GM21423 (cell line): ENCODE measurements around the gene ANGPTL2.

Source experiments
- ATAC-seq: cut with Tn5 transposase; IDR thresholded peaks from one replicate; pipeline ENCODE4 v1.9.1; 2021; ENCODE audit warnings: mild to moderate bottlenecking, moderate library complexity; ENCODE audit not compliant: unreplicated experiment

Gene ANGPTL2

DNA sequence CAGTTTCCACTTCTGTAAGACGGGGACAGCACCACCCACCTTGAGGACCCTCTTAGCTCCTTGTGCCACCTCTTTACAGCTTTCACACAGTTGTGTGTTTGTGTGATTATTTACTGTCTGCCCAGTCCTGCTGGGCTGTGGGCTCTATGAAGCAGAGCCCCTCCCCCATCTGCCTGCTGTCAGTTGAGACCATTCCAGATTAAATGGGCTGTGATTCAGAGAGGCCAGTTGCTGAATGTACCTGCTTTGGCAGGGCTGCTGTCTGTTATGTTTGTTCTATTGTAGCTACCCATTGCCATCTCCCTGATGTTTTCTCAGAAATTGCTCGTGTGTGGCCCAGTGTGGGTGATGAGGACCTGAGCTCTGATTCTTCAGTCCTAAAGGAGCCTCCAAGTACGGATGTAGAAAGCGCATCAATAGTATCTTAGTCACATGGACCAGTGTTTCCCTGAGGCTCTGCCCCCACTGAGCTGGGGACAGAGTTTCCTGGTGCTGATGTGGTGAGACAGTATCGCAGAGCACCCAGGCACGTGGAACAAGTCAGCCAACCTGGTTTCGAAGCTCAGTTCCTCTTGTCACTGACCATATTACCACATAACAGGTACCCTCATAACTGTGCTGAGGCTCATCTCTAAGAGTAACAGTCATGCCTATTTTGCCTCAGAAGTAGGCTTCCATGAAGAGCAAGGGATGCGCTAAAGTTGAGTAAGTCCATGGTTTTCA lies 3.7 kb downstream of the ANGPTL2 start:
- ATAC-seq: no peak

DNA sequence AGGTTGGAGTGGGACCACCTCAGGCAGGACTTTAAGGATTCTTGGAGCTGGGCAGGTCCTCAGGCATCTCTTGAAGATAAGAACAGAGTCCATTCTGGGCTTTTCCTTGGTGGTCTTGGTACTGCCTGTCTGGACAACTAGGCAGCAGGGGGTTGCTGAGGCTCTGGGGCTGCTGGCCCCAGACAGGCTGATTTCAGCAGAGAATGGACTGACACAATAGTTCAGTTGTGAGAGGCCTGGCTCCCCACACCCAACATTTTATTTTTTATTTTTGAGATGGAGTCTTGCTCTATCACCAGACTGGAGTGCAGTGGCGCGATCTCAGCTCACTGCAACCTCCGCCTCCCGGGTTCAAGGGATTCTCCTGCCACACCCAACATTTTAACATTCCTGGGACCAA lies 4.6 kb downstream of the ANGPTL2 start:
- ATAC-seq: no peak

DNA sequence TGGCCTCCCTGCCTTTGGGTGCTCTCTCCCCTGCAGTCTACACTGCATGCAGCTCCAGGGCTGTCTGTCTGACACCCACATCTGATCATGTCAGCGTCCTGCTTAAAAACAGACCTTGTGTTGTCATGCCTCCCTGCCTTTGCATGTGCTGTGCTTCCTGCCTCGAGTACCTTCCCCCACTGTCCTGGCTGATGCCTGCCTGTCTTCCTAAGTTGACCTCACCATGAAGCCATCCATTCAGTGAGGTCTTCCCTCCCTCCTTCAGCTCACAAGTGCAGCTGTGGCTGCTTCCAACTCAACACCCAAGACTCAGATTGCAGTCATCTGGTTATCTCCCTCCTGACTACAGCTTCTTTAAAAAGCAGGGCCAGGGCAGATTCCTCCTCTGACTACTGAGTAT lies 5.5 kb downstream of the ANGPTL2 start:
- no peak for ATAC-seq

DNA sequence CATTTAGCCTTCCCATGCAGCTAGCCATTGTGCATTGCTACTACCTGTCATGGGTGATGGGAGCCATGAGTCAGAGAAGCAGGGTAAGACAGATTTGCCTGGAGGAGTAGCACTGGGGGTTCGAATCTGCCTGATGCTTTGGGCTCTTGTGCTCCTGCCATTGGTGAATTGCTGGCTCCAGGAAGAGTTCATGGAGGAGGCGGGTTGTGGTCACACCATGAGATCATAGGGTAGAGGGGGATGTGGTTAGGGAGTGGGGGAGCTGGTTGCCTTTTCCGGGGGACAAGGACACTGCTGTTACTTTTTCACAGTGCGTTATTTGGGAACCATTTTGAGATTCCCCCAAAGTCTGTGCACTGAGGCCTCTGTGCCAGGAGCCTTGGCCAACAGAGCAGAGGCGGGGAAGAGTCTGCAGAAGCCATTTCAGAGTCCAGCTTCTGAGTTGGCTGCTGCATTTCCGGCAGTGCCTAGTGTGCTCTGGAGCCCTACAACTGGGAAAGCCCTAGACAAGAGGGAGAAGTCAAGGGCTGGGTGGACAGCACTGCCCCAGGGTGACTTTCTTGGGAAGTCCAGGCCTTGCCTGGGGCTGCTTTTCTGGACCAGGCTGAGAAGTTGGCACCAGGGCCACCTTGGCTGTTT lies 6.2 kb downstream of the ANGPTL2 start:
- no peak for ATAC-seq

DNA sequence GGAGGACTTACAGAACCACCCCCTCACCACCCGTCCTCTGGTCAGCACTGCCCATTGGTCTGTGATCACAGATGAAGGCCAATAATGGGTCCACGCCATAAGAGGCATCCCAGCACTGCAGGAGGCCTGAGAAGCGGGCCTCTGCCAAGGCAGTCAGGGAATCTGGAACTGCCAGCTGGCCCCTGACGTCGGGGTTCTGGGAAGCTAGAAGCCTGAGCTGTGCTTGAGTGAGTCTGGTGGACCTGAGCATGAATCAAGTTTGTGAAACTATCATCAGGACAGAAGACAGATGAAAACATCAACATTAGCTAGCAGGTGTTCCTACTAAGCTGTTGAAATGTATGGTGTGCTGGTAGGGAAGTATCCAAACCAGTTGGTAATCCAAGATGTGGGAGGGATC lies 7.8 kb downstream of the ANGPTL2 start:
- no peak for ATAC-seq

DNA sequence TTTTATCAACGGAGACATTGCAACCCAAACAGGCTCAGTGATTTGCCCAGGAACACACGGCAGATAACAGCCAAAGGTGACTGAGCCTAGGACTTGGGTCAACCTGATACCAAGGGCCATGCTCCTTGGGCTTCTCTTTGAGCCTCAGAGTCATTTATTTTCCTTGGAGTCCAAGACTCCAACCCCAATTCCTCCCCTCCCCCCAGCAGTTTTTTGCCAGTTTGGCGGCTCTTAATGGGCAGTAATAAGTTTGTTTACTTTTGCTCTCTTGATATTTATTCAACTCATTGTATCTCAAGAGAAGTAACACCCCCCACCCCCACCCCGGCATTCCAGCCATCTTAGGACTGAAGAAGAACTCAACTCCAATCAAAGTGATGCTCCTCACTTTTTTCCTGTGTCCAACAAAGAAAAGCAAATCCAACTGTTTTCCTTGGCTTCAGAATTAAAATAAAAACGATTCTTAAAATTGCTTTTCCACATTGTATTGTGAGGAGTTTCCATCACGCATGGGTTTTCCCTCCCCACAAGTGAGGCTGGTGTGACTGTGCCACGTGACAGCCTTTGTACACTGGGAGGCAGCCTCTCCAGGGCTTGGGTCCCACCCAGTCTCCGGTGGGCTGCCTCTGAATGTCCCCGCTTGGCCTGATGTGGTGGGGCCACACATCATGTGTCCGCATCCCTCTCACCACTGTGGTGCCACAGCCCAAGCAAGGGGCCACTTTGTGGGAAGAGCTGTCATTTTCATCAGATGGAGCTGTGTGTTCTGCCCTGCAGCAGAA lies 9.1 kb downstream of the ANGPTL2 start:
- no peak for ATAC-seq

DNA sequence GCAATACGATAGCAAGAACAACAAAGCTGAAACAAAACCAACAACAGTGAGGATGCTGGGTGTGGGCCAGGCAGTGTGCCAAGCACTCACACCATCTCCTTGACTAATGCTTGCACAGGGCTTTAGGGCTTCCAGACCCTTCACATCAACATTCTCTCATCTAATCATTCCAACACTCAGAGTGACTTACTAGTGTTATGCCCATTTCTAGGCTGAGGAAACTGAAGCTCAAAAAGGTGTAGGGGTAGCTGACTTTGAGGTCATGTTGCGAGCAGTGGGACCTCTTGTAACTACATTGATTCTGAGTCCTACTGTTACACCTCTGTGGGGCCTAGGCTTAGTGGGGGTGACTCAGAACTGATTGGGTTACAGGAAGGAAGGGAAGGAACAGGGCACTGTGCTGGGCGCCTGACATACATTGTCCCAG lies 9.7 kb downstream of the ANGPTL2 start:
- no peak for ATAC-seq

DNA sequence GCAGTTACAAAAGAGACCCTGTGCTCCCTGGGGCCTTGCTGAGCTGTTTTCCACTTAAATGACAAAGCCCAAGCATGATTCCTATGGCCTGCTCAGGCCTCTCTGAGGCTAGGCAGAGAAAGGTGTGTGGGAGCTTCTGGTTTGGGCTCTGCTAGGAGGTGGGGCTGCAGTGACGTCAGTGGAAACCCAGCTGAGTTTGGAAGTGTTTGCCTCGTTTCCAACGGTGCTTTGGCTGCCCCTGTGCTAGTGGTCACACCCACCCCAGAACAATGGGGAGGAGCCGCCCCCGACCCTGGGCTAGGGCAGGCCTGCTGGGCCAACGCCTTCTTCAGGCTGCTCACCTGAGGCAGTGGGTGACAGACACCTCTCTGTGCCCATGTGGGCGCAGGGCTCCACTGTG lies 10.4 kb downstream of the ANGPTL2 start:
- no peak for ATAC-seq

DNA sequence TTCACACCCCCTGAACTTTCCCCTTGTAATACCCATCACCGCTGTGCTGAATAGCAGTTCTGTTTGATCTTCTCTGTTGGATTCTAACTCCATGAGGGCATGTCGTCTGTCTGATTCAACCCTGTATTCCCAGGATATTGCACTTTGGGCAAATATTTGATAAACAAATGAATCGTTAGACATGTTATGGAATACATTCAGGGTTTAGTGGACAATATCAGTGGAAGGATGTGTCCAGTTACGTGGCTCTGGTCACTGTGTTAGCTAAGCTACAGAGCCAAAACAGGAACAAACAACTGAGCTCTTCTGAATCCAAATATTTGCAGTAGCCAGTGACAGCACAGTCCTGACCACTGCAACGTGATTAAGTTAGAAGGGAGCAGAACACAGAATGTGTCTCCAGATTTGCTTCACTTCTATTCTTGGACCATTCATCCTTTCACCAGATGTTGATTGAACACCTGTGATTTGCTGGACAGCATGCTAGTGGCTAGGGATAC lies 13.2 kb downstream of the ANGPTL2 start:
- no peak for ATAC-seq

DNA sequence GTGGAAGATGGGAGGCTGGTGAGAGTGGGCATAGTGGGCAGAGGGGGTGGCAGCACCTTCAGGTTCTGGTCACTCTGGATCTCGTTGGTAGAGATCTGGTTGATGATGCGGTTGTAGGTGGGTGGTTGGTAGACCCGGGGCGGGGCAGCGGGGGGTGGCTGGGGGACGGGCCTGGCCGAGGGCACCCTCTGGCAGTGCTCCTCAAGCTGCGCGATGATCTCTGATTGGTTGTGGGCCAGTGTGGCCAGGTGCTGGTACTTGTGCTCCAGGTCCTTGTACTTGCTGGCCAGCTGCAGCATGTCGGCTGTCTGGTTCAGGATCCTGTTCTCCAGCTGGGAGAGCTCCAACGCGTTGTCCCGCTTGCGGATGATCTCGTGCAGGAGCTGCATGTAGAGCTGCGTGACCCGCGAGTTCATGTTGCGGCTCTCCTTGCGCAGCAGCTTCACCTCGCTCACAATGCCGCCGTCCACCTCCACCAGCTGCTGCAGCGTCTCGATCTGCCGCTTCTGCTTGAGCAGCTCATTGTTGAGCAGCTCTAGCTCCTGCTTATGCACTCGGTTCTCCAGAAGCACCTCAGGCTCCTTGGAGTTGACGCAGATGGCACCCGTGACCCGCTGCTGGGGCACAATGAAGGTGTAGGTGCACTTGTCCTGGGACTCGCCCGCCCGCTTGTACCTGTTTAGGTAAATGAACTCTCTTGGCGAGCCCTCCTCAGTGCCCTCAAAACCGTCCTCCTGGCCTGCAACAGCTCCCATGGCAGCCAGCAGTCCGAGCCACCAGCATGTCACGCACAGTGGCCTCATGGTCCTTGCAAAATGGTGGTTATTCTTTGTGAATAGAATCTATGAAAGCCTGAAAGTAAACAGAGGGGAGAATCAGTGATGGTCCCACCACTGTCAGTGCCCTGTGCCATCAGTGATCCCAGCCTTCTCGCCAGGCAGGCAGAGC lies 14.2 kb downstream of the ANGPTL2 start:
- ATAC-seq: no peak

DNA sequence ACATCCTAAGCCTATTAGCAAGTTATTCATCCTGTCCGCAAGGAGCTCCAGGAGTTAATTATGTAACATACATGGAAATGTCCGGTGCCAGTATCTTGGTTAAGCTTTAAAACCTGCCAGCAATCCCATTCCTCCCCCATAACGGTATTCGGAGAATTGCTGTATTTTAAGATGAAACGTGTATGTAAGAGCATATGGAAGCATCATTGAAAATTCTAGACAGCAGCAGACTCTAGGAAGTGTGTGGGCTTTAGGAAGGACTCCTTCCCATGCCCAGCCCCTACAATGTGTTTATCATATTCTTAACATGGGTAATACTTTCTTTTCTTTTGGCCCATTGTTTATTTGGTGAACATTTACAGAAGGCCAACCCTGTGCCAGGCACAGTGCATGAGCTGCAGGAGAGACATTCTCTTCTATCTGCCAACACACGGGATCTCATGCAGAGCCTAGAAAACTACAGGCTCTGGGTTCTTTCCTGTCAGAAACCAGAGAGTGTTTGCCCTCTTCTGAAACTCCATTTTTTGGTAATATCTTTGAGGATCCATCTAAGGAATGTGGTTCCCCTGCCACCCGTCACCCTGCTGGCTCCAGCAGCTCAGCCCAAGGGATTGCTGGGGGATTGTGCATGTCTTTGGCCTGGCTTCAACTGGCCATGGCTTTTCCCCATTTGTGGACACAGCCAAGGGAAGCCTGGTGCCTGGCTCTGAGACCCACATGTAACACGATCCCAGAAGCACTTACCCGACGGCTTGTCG lies 15.1 kb downstream of the ANGPTL2 start:
- ATAC-seq: no peak

DNA sequence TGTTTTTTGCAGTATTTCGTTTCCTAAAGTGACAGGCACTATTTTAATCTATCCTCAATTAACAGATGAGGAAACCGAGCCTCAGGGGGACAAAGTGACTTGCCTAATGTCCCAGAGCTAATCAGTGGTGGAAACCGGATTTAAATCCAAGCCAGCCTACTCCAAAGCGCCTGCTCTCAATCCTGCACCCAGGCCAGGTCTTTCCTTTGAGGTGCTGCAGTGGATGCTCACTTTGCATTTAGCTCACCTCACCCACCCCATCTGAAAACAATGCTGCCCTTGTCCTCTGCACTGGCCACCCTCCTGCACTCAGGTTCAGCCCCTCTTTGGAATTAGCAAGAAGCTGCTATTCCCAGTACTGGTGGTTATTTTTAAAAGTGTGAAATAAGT lies 16.0 kb downstream of the ANGPTL2 start:
- ATAC-seq: no peak

DNA sequence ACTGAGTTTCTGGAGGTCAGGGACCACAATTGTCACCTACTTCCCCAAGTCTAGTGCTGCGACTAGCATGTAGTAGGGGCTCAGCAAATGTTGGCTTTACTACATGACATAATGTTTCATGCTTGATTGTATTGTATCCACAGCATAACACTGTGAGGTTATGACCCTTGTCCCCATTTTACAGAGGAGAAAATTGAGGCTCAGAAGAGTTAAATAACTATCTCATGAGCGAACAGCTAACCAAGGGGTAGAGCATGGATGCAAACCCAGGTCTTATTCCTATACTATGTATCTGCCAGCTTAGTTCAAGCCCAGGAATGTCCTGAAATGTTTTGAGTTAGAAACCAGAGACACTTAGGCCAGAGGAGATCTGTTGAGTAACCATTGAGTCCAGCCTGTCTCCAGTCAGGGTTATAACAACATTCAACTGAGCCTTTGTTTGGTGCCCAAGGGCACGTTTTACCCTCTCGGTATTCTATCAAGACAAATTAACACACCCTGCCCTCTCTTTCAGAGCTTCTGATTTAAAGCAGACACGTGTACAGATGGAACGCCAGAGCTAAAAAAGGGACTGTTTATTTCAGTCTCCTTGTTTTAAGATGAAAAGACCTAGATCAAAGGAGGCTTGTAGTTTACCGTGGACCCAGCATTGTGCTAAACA lies 16.5 kb downstream of the ANGPTL2 start:
- ATAC-seq: no peak

DNA sequence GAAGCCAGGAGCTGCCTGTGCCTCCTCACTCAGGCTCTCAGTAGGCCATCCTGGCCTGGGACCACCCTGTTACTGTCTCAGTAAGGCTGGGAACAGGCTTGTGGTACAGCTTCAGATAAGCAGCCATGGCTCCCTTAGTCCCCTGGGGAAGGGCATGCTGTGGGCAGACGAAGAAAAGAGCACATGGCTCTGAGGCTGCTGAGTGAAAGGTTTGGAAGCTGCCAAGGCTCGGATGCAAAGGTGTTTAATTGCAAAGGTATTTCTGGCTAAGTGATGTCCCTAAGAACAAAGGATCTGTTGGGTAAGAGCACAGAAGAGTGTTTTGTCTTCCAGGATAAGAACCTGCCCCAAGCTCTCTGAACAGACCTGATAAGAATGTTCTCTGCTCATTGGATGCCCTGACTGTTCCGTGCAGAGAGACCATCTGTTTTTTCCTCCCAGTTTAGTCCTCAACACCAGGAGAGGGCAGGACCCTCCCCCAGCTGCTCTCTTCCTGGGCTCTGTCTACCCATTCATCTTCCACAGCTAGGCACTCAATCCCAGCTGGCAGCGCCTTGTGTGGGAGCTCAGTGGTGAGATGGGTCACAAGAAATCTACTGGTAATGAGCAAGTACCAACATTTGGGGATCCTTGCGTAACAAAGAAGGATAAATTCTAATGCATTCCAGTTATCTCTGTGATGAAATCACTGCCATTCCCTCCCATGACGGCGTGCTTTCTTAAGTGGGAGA lies 17.7 kb downstream of the ANGPTL2 start:
- no peak for ATAC-seq

DNA sequence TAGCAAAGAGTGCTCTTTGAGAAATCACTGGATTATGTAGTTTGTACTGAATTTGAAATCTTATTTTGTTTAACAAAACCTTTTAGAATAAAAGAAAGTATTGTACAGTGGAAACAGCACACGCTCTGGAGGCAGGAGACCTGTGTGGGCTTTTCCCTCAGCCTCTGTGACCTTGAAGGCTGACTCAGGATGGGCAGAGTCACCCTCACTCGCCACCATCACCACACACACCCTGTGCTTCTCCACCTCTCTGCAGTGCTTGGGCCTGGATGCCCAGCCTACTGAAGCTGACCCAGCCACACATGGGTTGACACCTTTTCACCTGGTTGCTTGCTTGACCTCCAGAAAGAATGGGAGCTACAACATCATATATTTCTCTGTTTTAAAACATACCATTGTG lies 19.6 kb downstream of the ANGPTL2 start:
- ATAC-seq: no peak

DNA sequence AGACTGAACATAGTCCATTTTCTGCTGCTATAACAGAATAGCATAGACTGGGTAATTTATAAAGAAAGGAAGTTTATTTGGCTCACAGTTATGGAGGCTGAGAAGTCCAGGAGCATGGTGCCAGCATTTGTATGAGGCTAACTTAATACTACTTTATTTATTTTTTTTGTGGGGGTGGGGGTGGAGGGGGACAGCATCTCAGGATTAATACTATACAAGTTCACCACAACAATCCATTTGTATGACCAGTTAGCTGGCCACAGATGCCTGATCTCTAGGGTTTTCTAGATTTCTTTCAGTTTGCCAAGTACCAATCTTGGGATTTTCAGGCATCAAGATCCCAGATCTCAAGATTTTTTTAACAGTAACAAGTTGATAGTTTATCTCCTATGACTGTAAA lies 20.3 kb downstream of the ANGPTL2 start:
- no peak for ATAC-seq

DNA sequence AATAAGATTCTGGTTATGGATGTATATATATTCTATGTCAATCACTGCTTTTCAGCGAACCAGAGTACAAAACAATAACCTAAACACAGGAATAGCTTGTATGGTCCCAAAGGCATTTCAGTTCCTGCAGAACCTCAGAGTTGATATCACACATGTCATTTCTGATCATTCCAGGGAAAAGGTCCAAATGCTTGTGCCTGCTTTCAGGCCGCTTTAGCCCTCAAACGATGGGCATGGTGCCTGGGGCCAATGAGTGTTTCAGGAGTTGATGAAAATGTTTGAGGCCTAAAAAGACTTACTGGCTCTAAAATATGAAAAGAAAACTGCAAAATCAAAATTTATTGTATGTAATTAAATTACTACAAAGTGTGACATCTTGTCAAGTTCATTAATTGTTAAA lies 22.8 kb downstream of the ANGPTL2 start:
- no peak for ATAC-seq

DNA sequence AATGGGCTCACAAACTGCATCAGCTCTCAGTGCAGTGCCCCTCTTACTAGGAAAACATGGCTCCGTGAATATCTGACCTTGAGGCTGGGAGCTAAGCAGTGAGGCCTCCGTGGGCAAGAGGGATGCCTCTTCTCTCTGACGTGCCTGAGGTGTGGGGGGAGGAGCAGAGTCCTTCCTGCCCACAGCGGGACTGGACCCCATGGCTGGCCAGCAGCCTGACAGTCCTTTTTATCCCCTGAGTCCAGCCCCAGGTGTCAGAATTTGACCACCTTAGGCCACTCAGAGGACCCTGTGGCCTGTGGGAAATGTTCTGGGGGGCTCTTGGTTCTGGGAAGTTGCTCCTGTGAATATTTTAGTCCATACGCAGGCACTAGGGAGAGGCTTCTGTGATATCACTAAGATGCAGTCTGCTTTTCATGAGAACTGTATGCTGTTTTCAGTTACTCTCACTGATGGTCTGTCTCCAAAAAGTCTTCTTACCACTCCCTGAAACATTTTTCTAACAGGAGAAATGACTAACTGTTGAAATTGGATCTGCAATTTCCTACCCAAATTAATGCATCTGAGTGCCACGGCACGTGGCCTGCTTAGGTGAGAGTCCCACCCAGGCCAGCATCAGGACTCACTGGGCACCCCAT lies 23.4 kb downstream of the ANGPTL2 start:
- ATAC-seq: no peak
